ENCODE results near the gene WWC1. TPM values are rescaled to one million over a fixed set of nuclear protein-coding genes. Genes with fewer than 3 reads are reported as not detected.

WWC1 gene
- total and polyA plus RNA-seq, 2 experiments from 2014 or later: 6.0 to 9.7 TPM

DNA sequence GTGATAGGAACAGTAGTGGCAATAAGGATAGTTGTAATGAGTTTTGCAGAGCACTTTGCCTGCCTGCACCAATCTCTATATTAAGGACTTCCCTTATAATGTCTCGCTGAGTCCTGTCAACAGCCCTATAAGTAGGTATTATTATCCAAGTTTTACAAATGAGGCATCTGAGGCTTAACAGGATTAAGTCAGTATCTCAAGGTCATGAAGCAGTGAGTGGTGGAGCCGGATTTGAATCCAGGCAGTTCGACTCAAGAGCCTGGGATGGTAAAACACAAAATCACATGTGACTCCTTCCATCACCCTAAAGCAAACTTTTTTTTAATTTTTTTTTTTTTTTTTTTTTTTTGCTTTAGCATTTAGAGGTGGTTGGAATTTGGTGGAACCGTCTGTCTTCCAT lies 135.8 kb downstream of the WWC1 start:
- Histone ChIP-seq H3K36me3 (no peaks in the 10 kb centered on the region), H3K27ac (no peak overlapping the region), H3K27me3 (no peaks in the 10 kb centered on the region), H3K4me1 (ENCODE audit: low read depth) (peaks cover 15% of the 10 kb centered on the region), H3K4me3 (no peak overlapping the region), H3K9me3 (ENCODE audit: low read depth) (no peaks in the 10 kb centered on the region)
- TF ChIP-seq, protein P1, sequence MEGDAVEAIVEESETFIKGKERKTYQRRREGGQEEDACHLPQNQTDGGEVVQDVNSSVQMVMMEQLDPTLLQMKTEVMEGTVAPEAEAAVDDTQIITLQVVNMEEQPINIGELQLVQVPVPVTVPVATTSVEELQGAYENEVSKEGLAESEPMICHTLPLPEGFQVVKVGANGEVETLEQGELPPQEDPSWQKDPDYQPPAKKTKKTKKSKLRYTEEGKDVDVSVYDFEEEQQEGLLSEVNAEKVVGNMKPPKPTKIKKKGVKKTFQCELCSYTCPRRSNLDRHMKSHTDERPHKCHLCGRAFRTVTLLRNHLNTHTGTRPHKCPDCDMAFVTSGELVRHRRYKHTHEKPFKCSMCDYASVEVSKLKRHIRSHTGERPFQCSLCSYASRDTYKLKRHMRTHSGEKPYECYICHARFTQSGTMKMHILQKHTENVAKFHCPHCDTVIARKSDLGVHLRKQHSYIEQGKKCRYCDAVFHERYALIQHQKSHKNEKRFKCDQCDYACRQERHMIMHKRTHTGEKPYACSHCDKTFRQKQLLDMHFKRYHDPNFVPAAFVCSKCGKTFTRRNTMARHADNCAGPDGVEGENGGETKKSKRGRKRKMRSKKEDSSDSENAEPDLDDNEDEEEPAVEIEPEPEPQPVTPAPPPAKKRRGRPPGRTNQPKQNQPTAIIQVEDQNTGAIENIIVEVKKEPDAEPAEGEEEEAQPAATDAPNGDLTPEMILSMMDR (IDR thresholded peaks at IDR 0.05; ENCODE audit: low read depth, low read length): no peak
- DNase-seq (ENCODE audit: low read depth in 1 of 2, low spot score in 1 of 2): no peak

DNA sequence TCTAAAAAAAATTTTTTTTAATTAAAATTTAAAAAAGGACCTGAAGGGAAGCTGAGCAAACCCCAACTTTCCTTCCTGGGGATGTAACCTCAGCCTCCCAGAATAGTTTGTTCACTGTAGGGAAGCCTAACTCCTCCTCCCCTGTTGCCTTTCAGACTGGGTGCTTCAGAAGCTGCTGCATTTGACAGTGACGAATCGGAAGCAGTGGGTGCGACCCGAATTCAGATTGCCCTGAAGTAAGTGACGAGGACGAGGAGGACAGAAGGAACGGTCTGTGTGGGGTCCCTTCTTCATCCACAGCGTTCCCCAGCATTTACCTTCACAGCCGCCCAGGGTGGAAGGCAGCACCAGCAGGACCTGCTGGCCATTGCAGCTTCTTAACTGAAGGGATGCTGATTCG lies 137.1 kb downstream of the WWC1 start:
- no peaks in the 10 kb centered on the region for H3K36me3 ChIP-seq
- no peaks in the 10 kb centered on the region for H3K27me3 ChIP-seq
- DNase-seq (ENCODE audit: low read depth in 1 of 2, low spot score in 1 of 2): no peak
- H3K4me1 ChIP-seq (ENCODE audit: low read depth): peaks cover 15% of the 10 kb centered on the region
- no peak overlapping the region for H3K4me3 ChIP-seq
- no peak overlapping the region for H3K27ac ChIP-seq
- H3K9me3 ChIP-seq (ENCODE audit: low read depth): no peaks in the 10 kb centered on the region
- TF ChIP-seq, protein P1 (IDR thresholded peaks at IDR 0.05; ENCODE audit: low read depth, low read length): no peak

DNA sequence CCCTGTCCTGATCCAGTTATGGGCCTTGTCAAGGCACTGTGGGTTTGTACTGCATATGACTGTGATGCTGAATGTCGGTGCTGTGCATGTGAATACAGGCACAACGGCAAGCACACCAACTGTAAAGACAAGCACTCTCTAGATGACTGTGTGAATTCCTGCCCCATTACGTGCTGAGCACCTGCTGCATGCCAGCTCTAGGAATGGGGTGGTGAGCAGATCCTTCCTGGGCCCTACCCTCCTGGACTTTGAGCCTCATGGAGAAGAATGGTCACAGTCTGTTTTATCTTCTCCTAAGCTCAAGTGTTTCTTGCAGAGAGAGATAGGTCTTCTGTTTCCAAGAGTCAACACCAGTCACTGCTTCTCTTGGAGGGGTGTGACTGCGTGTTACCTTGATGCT lies 138.9 kb downstream of the WWC1 start:
- H3K4me3 ChIP-seq: no peak overlapping the region
- DNase-seq (ENCODE audit: low read depth in 1 of 2, low spot score in 1 of 2): no peak
- H3K9me3 ChIP-seq (ENCODE audit: low read depth): no peaks in the 10 kb centered on the region
- H3K36me3 ChIP-seq: no peaks in the 10 kb centered on the region
- H3K4me1 ChIP-seq (ENCODE audit: low read depth): peaks cover 15% of the 10 kb centered on the region
- no peak overlapping the region for H3K27ac ChIP-seq
- TF ChIP-seq, protein P1 (IDR thresholded peaks at IDR 0.05; ENCODE audit: low read depth, low read length): no peak
- H3K27me3 ChIP-seq: no peaks in the 10 kb centered on the region

DNA sequence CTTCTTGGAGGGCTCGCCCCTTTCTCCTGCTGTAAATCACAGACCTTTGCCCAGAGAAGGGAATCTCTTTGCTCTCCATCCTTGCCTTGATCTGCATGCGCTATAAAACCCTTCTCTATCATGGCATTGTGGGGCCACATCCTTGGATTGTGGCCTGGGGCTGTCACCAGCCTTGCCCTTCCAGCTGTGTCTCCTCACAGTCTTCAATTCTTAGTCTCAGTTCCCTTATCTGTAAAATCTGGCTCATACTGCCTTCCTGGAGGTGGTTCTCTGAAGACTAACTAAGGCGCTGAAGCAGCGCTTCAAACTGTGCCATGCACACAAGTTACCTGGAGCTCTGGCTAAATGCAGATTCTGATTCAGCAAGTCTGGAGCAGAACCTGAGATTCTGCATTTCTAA lies 141.5 kb downstream of the WWC1 start:
- Histone ChIP-seq H3K4me1 (ENCODE audit: low read depth) (no peaks in the 10 kb centered on the region), H3K27ac (no peak overlapping the region), H3K36me3 (no peaks in the 10 kb centered on the region), H3K4me3 (no peak overlapping the region), H3K27me3 (no peaks in the 10 kb centered on the region), H3K9me3 (ENCODE audit: low read depth) (no peaks in the 10 kb centered on the region)
- TF ChIP-seq, protein P1 (IDR thresholded peaks at IDR 0.05; ENCODE audit: low read depth, low read length): no peak
- DNase-seq (ENCODE audit: low read depth in 1 of 2, low spot score in 1 of 2): no peak

DNA sequence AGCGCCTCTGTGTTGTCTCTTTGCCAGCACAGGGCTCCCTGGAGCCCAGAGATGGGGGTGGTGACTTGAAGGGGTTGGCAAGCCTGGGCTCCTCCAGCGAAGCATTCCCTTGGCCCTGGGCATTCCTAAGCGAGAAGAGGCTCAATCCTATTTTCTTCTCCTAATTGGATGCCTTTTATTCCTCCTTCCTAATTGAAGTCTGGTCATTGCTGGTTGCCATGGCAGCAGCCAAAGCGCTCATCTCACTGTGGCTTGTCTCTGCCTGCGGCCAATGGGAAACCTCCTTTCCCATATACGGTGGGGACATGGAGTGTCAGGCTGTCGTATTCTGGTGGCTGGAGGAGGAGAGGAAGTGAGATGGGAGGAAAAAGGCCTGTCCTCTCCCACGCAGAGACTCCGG lies 142.6 kb downstream of the WWC1 start:
- no peaks in the 10 kb centered on the region for H3K4me1 ChIP-seq (ENCODE audit: low read depth)
- TF ChIP-seq, protein P1 (IDR thresholded peaks at IDR 0.05; ENCODE audit: low read depth, low read length): no peak
- H3K27me3 ChIP-seq: no peaks in the 10 kb centered on the region
- no peak overlapping the region for H3K4me3 ChIP-seq
- H3K36me3 ChIP-seq: no peaks in the 10 kb centered on the region
- peak in 1 of 2 donors; percentile 37 for DNase-seq (ENCODE audit: low read depth in 1 of 2, low spot score in 1 of 2)
- no peaks in the 10 kb centered on the region for H3K9me3 ChIP-seq (ENCODE audit: low read depth)
- H3K27ac ChIP-seq: no peak overlapping the region
